HG02610 (cell line): ENCODE data around the gene CD53.
"Not testable (repeated sequence)": the region's sequence is repeated elsewhere in the genome, so short reads cannot be mapped to it uniquely, and the experiment has no call there.

Experiments used
- ATAC-seq: cut with Tn5 transposase; IDR thresholded peaks from one replicate; pipeline ENCODE4 v1.9.1; 2021; ENCODE audit warnings: mild to moderate bottlenecking, moderate library complexity; ENCODE audit not compliant: unreplicated experiment

The CD53 gene

GRCh38 chr1:110872745-110873720 lies at the start of gene CD53:
Gene CD53 (plus strand): TSS chr1:110873148. CDS start chr1:110891409, 18,261 bp downstream.
- peak; percentile 47 for ATAC-seq

GRCh38 chr1:110824192-110824591 lies 48.8 kb upstream of the CD53 start:
- ATAC-seq = no peak

- peak; percentile 72 for ATAC-seq
These were observed 42.9 kb upstream of the CD53 start for GRCh38 chr1:110829955-110830553.

GRCh38 chr1:110833779-110834178 lies 39.2 kb upstream of the CD53 start:
- ATAC-seq = not testable (repeated sequence)

GRCh38 chr1:110846861-110847260 lies 26.1 kb upstream of the CD53 start:
- no peak for ATAC-seq

- ATAC-seq = no peak
These were observed 22.8 kb upstream of the CD53 start for GRCh38 chr1:110850145-110850544.

GRCh38 chr1:110850627-110851026 lies 22.3 kb upstream of the CD53 start:
- ATAC-seq = no peak

GRCh38 chr1:110853135-110853534 lies 19.8 kb upstream of the CD53 start:
- ATAC-seq = no peak

- no peak for ATAC-seq
These were observed 16.5 kb upstream of the CD53 start for GRCh38 chr1:110856410-110856809.

- no peak for ATAC-seq
These were observed 14.7 kb upstream of the CD53 start for GRCh38 chr1:110857964-110858948.

GRCh38 chr1:110859062-110859461 lies 13.9 kb upstream of the CD53 start:
- no peak for ATAC-seq

GRCh38 chr1:110860174-110860573 lies 12.8 kb upstream of the CD53 start:
- no peak for ATAC-seq

- ATAC-seq = not testable (repeated sequence)
These were observed 12.3 kb upstream of the CD53 start for GRCh38 chr1:110860620-110861019.

GRCh38 chr1:110861942-110862341 lies 11.0 kb upstream of the CD53 start:
- ATAC-seq = not testable (repeated sequence)

GRCh38 chr1:110864287-110864686 lies 8.7 kb upstream of the CD53 start:
- no peak for ATAC-seq

GRCh38 chr1:110870721-110871388 lies 2.1 kb upstream of the CD53 start:
- ATAC-seq = no peak

GRCh38 chr1:110872366-110872744 lies 593 bp upstream of the CD53 start:
- ATAC-seq = peak; percentile 41

GRCh38 chr1:110873856-110874255 lies 908 bp downstream of the CD53 start:
- no peak for ATAC-seq

GRCh38 chr1:110874324-110875215 lies 1.6 kb downstream of the CD53 start:
- no peak for ATAC-seq
